OCI-LY1 (cell line): ENCODE results near the gene PAX2.
A peak's percentile ranks its signal among the peaks of the same experiment; 100 is the strongest.

Experiments used
- H2AFZ ChIP-seq: fragments of 200-600 bp; sonication (generic), shearing (Covaris generic); 2 replicates; pipeline ENCODE4 v1.6.0; 2014; ENCODE audit warnings: antibody characterized with exemption, mild to moderate bottlenecking, low read length
- H3F3A ChIP-seq: fragments of 200-600 bp; sonication (generic), shearing (Covaris generic); 2 replicates; pipeline ENCODE4 v1.6.0; 2014; ENCODE audit warnings: mild to moderate bottlenecking, antibody characterized with exemption, low read length, moderate library complexity; ENCODE audit not compliant: insufficient read depth
- H3K27ac ChIP-seq: fragments of 200-600 bp; sonication (generic); 2 replicates; pipeline ENCODE4 v1.5.1; 2014; ENCODE audit warnings: low read length, mixed run types, mild to moderate bottlenecking, low read depth; ENCODE audit not compliant: poor library complexity, severe bottlenecking
- H3K27me3 ChIP-seq: fragments of 200-600 bp; sonication (generic); 2 replicates; pipeline ENCODE4 v1.6.0; 2014; ENCODE audit warnings: antibody characterized with exemption, mild to moderate bottlenecking, low read length, moderate library complexity; ENCODE audit not compliant: insufficient read depth
- H3K36me3 ChIP-seq: fragments of 200-600 bp; sonication (generic); 2 replicates; pipeline ENCODE4 v1.6.1; 2014; ENCODE audit warnings: mild to moderate bottlenecking, antibody characterized with exemption, low read length, moderate library complexity, mixed read lengths; ENCODE audit not compliant: insufficient read depth
- H3K4me1 ChIP-seq: fragments of 200-600 bp; sonication (generic); 2 replicates; pipeline ENCODE4 v1.5.1; 2014; ENCODE audit warnings: mild to moderate bottlenecking, low read length, moderate library complexity; ENCODE audit not compliant: insufficient read depth, severe bottlenecking
- H3K4me2 ChIP-seq: fragments of 200-600 bp; sonication (generic), shearing (Covaris generic); 2 replicates; pipeline ENCODE4 v1.6.1; 2014; ENCODE audit warnings: low read length
- H3K4me3 ChIP-seq: fragments of 200-600 bp; sonication (generic); 2 replicates; pipeline ENCODE4 v1.5.1; 2014; ENCODE audit warnings: low read length, low read depth, mild to moderate bottlenecking, mixed read lengths; ENCODE audit not compliant: poor library complexity, severe bottlenecking
- H3K79me2 ChIP-seq: fragments of 200-600 bp; shearing (Covaris generic); 2 replicates; pipeline ENCODE4 v1.6.1; 2016; ENCODE audit warnings: mixed run types, low read length, mixed read lengths; ENCODE audit not compliant: insufficient read depth
- H3K9ac ChIP-seq: fragments of 200-600 bp; sonication (generic), shearing (Covaris generic); 2 replicates; pipeline ENCODE4 v1.6.1; 2014; ENCODE audit warnings: mild to moderate bottlenecking, low read length, mixed read lengths
- H3K9me2 ChIP-seq: fragments of 200-600 bp; sonication (generic), shearing (Covaris generic); 2 replicates; pipeline ENCODE4 v1.6.1; 2014; ENCODE audit warnings: low read depth, mild to moderate bottlenecking, low read length, mixed read lengths
- H3K9me3 ChIP-seq: fragments of 200-600 bp; shearing (Covaris generic); 2 replicates; pipeline ENCODE4 v1.6.1; 2014; ENCODE audit warnings: low read length, mixed read lengths
- H4K20me1 ChIP-seq: fragments of 200-600 bp; sonication (generic), shearing (Covaris generic); 2 replicates; pipeline ENCODE4 v1.6.0; 2016; ENCODE audit warnings: mild to moderate bottlenecking, low read length; ENCODE audit not compliant: insufficient read depth
- EZH2 ChIP-seq: fragments of 200-600 bp; sonication (generic), shearing (Covaris generic); IDR thresholded peaks from 2 replicates; pipeline ENCODE4 v1.8.0; 2017; ENCODE audit warnings: borderline replicate concordance, mixed run types, mild to moderate bottlenecking, antibody characterized with exemption, low read length, moderate library complexity, mixed read lengths
- TF ChIP-seq, protein P1 (sequence below): fragments of 200-600 bp; sonication (generic), shearing (Covaris generic); IDR thresholded peaks from 2 replicates; pipeline ENCODE4 v1.5.1; 2017; ENCODE audit warnings: mild to moderate bottlenecking, antibody characterized with exemption, low read length, moderate library complexity, mixed read lengths

Gene PAX2

GRCh38 chr10:100826983-100827818 lies 81.8 kb downstream of the PAX2 start:
- Histone ChIP-seq H3K36me3 (no peaks in the 10 kb centered on the region), H3K9ac (no peak overlapping the region; the same call in 1 of the 2 replicates), H3K79me2 (no peaks in the 10 kb centered on the region), H2AFZ (no peak overlapping the region), H3K9me3 (no peaks in the 10 kb centered on the region), H4K20me1 (no peaks in the 10 kb centered on the region), H3K4me2 (peak overlapping the region; percentile 60), H3K4me1 (peaks cover 8% of the 10 kb centered on the region), H3K27ac (no peak overlapping the region), H3K27me3 (no peaks in the 10 kb centered on the region), H3K4me3 (peak overlapping the region; percentile 57), H3K9me2 (no peaks in the 10 kb centered on the region), H3F3A (no peaks in the 10 kb centered on the region)
- TF ChIP-seq, protein P1, sequence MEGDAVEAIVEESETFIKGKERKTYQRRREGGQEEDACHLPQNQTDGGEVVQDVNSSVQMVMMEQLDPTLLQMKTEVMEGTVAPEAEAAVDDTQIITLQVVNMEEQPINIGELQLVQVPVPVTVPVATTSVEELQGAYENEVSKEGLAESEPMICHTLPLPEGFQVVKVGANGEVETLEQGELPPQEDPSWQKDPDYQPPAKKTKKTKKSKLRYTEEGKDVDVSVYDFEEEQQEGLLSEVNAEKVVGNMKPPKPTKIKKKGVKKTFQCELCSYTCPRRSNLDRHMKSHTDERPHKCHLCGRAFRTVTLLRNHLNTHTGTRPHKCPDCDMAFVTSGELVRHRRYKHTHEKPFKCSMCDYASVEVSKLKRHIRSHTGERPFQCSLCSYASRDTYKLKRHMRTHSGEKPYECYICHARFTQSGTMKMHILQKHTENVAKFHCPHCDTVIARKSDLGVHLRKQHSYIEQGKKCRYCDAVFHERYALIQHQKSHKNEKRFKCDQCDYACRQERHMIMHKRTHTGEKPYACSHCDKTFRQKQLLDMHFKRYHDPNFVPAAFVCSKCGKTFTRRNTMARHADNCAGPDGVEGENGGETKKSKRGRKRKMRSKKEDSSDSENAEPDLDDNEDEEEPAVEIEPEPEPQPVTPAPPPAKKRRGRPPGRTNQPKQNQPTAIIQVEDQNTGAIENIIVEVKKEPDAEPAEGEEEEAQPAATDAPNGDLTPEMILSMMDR, result no peak
- no peak for TF ChIP-seq EZH2

GRCh38 chr10:100827819-100828737 lies 82.7 kb downstream of the PAX2 start:
- Histone ChIP-seq H3K27me3 (no peaks in the 10 kb centered on the region), H3F3A (no peaks in the 10 kb centered on the region), H3K9ac (no peak overlapping the region; the same call in 1 of the 2 replicates), H3K36me3 (no peaks in the 10 kb centered on the region), H4K20me1 (no peaks in the 10 kb centered on the region), H2AFZ (no peak overlapping the region), H3K4me1 (peaks cover 8% of the 10 kb centered on the region), H3K27ac (no peak overlapping the region), H3K9me3 (no peaks in the 10 kb centered on the region), H3K4me3 (peak overlapping the region; percentile 57), H3K79me2 (no peaks in the 10 kb centered on the region), H3K9me2 (no peaks in the 10 kb centered on the region), H3K4me2 (peak overlapping the region; percentile 60)
- TF ChIP-seq EZH2, result no peak
- TF ChIP-seq, protein P1, result no peak

GRCh38 chr10:100828738-100829096 lies 83.3 kb downstream of the PAX2 start:
- no peaks in the 10 kb centered on the region for H3K36me3 ChIP-seq
- H3K9me2 ChIP-seq, result no peaks in the 10 kb centered on the region
- no peaks in the 10 kb centered on the region for H3K79me2 ChIP-seq
- H3K4me1 ChIP-seq, result peaks cover 8% of the 10 kb centered on the region
- H3K4me3 ChIP-seq, result peak overlapping the region; percentile 57
- H3K4me2 ChIP-seq, result peak overlapping the region; percentile 60
- H3K9ac ChIP-seq, result no peak overlapping the region; the same call in 1 of the 2 replicates
- H3F3A ChIP-seq, result no peaks in the 10 kb centered on the region
- no peaks in the 10 kb centered on the region for H4K20me1 ChIP-seq
- H3K9me3 ChIP-seq, result no peaks in the 10 kb centered on the region
- H3K27me3 ChIP-seq, result no peaks in the 10 kb centered on the region
- H2AFZ ChIP-seq, result no peak overlapping the region
- H3K27ac ChIP-seq, result no peak overlapping the region
- TF ChIP-seq, protein P1, result no peak
- TF ChIP-seq EZH2, result no peak
